Choroid plexus epithelial cell (primary cell): Measurements from ENCODE around the gene RGS16.

ENCODE experiments used
- DNase-seq: peaks from one replicate; pipeline ENCODE4 v3.0.0-alpha.2; 2010; ENCODE audit warnings: low read depth
- H3K4me3 ChIP-seq: 2 replicates; pipeline ENCODE4 v1.5.1; 2011; ENCODE audit warnings: low read depth, mild to moderate bottlenecking, control low read depth, low read length, moderate library complexity
- CTCF ChIP-seq: conservative IDR thresholded peaks from 2 replicates; pipeline ENCODE4 v1.5.1; 2011; ENCODE audit warnings: low read depth, mild to moderate bottlenecking, control low read depth, inconsistent platforms, low read length, moderate library complexity

Gene RGS16

GRCh38 chr1:182625024-182625423 is 20.8 kb upstream of the RGS16 start:
- DNase-seq, result no peak
- H3K4me3 ChIP-seq, result no peak overlapping the region
- no peak for TF ChIP-seq CTCF

DNA sequence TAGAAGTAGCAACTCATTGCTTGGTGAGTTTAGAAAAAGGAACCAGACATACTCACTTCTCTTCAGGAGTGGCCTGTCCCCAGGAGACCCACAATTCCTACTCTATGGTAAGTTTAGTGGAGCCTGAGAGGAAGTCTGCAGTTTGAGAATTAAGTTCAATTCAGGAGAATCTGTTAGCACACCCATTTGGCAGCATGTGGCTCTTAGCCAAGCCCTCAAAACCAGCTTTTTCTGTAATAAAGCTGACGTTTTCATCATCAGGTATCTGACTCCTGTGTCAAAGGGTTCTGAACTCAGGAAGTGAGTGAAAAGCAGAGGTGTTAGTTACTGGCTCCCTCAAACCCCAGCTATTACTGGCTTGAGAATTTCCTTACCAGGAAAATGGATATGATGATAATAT is 20.4 kb upstream of the RGS16 start:
- DNase-seq, result no peak
- no peak overlapping the region for H3K4me3 ChIP-seq
- no peak for TF ChIP-seq CTCF

DNA sequence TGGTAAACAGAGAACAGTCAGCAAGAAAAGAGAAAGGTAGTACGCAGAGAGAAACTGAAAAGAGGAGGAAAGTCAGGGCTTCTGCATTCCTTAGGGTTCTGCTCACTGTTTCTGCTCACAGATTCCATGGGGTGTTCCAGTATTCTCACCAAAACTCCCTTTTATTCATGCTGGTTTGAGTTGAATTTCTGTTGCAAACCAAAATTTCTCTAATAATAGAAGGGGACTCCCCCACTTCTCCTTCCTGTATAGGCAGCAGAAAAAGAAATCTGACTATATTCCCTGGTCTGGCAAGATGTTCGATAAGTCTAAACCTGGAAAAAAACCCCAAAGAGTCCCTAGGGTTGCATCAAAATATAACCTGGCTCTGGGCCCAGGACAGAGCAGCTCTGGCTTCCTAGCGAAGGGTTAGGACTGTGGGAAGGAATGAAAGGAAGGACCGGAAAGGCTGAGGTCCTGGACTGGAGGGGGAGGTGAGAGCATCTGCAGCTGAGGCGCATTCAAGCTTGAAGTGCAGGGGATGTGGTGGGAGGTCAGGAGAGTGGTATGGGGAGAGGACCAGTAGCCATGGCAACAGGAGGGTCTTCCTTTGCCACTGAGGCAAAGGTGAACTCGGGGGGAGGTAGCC is 18.8 kb upstream of the RGS16 start:
- peak; percentile 45 for DNase-seq
- H3K4me3 ChIP-seq, result no peak overlapping the region
- no peak for TF ChIP-seq CTCF

GRCh38 chr1:182621906-182622305 is 17.7 kb upstream of the RGS16 start:
- TF ChIP-seq CTCF, result no peak
- DNase-seq, result no peak
- H3K4me3 ChIP-seq, result no peak overlapping the region

- no peak for TF ChIP-seq CTCF
- no peak for DNase-seq
- no peak overlapping the region for H3K4me3 ChIP-seq
Observed at GRCh38 chr1:182620924-182621585, 16.9 kb upstream of the RGS16 start.

DNA sequence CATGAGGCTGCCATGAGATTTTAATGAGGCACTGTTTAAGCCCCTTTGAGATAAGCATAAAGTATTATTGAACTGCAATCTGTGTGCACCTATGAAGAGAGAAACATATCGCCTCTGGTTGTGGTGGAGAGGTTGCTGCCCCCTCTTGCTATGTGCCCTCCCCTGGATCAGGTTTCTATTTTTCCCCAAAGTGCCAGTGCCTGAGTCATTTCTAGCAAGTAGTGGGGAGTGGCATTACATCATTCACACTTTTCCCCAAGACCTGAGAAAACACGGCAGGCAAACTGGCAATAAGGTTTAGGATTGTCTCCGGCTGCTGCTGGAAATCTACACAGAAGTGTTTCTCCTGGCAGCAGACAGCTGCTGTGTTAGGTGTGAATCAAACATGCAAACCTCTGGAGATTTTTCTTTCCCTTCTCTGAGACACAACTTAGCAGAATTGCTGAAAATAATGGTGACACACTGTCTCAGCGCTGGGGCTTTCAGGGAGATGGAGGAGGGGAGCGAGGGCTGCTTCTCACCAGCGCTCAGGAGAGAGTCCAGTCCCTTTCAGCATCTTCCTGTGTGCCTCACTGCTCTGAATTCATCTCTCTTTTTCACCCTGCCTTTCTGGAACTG is 13.7 kb upstream of the RGS16 start:
- no peak overlapping the region for H3K4me3 ChIP-seq
- DNase-seq, result peak; percentile 43
- no peak for TF ChIP-seq CTCF
